ENCODE measurements around the gene RNASE13. TPM values are rescaled to one million over a fixed set of nuclear protein-coding genes. Genes with fewer than 3 reads are reported as not detected.

The RNASE13 gene
- total RNA-seq, 2 experiments from 2014 or later: not detected

GRCh38 chr14:21059842-21060613, 25.4 kb upstream of the RNASE13 start:
- no peak for DNase-seq
- Mint-ChIP-seq H3K27ac (no peak overlapping the region), H3K4me1 (peaks cover 4% of the 10 kb centered on the region), H3K9me3 (no peaks in the 10 kb centered on the region), H3K4me3 (no peak overlapping the region), H3K36me3 (ENCODE audit: low read depth) (no peaks in the 10 kb centered on the region), H3K27me3 (peaks cover 33% of the 10 kb centered on the region)
- ChIA-PET POLR2A (no interaction called here), CTCF (interaction anchor here (1.0 kb wide), 1 partner anchor 7 kb away, joined by 3 read pairs; no protein-coding TSS in a partner anchor)

DNA sequence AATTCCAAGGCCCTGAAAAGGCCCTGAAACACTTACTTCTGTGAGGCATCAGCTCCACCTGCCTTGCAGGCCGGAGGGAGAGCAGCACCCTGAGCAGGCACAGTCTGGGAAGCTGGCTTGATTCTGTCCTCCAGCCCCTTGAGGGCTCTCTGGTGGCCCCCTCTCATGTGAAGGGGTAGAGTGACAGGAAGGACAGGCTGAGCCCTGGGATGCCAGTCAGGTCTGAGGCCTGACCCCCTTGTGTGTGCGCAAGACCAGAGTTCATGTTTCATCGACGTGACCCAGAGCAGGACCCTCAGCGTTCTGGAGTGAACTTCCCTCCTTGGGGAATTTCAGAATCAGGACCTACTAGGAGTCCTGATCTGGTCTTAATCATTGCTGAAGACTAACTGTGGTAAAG, 24.3 kb upstream of the RNASE13 start:
- no peaks in the 10 kb centered on the region for H3K9me3 Mint-ChIP-seq
- no peak overlapping the region for H3K27ac Mint-ChIP-seq
- no peak for DNase-seq
- H3K4me1 Mint-ChIP-seq: peaks cover 8% of the 10 kb centered on the region
- ChIA-PET CTCF (interaction anchor here (1.0 to 3.0 kb wide), 2 partner anchors 8 to 44 kb away, joined by 3 to 10 read pairs; no protein-coding TSS in a partner anchor), POLR2A (no interaction called here)
- no peak overlapping the region for H3K4me3 Mint-ChIP-seq
- no peaks in the 10 kb centered on the region for H3K36me3 Mint-ChIP-seq (ENCODE audit: low read depth)
- peaks cover 33% of the 10 kb centered on the region for H3K27me3 Mint-ChIP-seq

GRCh38 chr14:21057803-21058675, 23.4 kb upstream of the RNASE13 start, which contains the start of gene RNASE8:
RNASE8 (plus strand) TSS chr14:21057822; CDS start chr14:21057893, 71 bp downstream.
- Mint-ChIP-seq H3K27me3 (peaks cover 26% of the 10 kb centered on the region), H3K4me3 (no peak within 1 kb of the TSS), H3K9me3 (no peaks in the 10 kb centered on the region), H3K4me1 (peaks cover 8% of the 10 kb centered on the region), H3K27ac (no peak within 1 kb of the TSS), H3K36me3 (ENCODE audit: low read depth) (no peaks in the 10 kb centered on the region)
- DNase-seq: no peak
- ChIA-PET POLR2A (no interaction called here), CTCF (interaction anchor here (3.0 kb wide), 1 partner anchor 44 kb away, joined by 10 read pairs; no protein-coding TSS in a partner anchor)

DNA sequence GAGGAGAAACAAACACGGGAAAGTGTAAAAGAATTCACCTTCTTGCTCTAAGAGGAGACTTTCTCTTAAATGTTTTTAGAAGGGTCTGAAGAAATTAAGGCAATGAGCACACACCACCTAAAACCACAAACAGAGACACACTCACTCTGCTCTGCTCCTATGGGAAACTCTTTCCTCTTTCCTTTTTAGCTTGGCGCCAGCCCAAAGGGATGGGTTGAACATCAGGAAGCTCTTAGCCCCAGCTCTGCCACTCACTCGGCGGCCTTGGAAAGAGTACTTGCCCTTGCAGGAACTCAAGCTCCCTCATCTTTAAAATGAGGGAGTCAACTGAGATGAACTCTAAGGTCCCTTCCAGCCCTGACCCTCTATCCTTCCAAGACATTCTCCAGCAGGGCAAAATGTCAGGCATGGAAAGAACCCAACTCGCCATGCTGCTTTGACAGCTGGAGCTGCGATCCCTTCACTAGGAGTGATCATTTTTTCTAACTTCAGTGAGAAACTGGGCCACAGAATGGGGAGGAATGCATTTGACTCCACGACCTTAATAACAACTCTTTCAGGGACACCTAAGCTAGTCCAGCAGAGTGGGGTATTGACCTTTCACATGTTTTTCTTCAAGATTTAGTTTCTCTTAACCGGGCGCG, 22.0 kb upstream of the RNASE13 start:
- H3K4me3 Mint-ChIP-seq: no peak overlapping the region
- DNase-seq: no peak
- ChIA-PET POLR2A (interaction anchor here (0.6 kb wide), 1 partner anchor 13 kb away, joined by 3 read pairs; no protein-coding TSS in a partner anchor), CTCF (interaction anchor here (3.0 kb wide), 1 partner anchor 42 kb away, joined by 10 read pairs; no protein-coding TSS in a partner anchor)
- H3K4me1 Mint-ChIP-seq: peaks cover 8% of the 10 kb centered on the region
- H3K27me3 Mint-ChIP-seq: peaks cover 18% of the 10 kb centered on the region
- H3K9me3 Mint-ChIP-seq: no peaks in the 10 kb centered on the region
- no peak overlapping the region for H3K27ac Mint-ChIP-seq
- H3K36me3 Mint-ChIP-seq (ENCODE audit: low read depth): no peaks in the 10 kb centered on the region

GRCh38 chr14:21055432-21056117, 21.0 kb upstream of the RNASE13 start:
- no peak for DNase-seq
- H3K27me3 Mint-ChIP-seq: peaks cover 12% of the 10 kb centered on the region
- no peaks in the 10 kb centered on the region for H3K9me3 Mint-ChIP-seq
- H3K4me1 Mint-ChIP-seq: peaks cover 8% of the 10 kb centered on the region
- H3K27ac Mint-ChIP-seq: no peak overlapping the region
- no peaks in the 10 kb centered on the region for H3K36me3 Mint-ChIP-seq (ENCODE audit: low read depth)
- ChIA-PET POLR2A (no interaction called here), CTCF (no interaction called here)
- no peak overlapping the region for H3K4me3 Mint-ChIP-seq

GRCh38 chr14:21054768-21055145, 20.1 kb upstream of the RNASE13 start:
- peaks cover 5% of the 10 kb centered on the region for H3K27me3 Mint-ChIP-seq
- CTCF ChIA-PET: no interaction called here

GRCh38 chr14:21054123-21054767, 19.6 kb upstream of the RNASE13 start:
- Mint-ChIP-seq H3K27ac (no peak overlapping the region), H3K4me3 (no peak overlapping the region), H3K9me3 (no peaks in the 10 kb centered on the region), H3K27me3 (peaks cover 4% of the 10 kb centered on the region), H3K4me1 (peaks cover 8% of the 10 kb centered on the region), H3K36me3 (ENCODE audit: low read depth) (no peaks in the 10 kb centered on the region)
- POLR2A ChIA-PET: no interaction called here
- DNase-seq: no peak
- CTCF ChIA-PET: interaction anchor here (1.4 kb wide), 1 partner anchor 14 kb away, joined by 3 read pairs; no protein-coding TSS in a partner anchor

More at GRCh38 chr14:21054768-21055145, 20.1 kb upstream of the RNASE13 start:
- H3K4me3 Mint-ChIP-seq: no peak overlapping the region
- H3K36me3 Mint-ChIP-seq (ENCODE audit: low read depth): no peaks in the 10 kb centered on the region
- no peaks in the 10 kb centered on the region for H3K9me3 Mint-ChIP-seq
- no peak overlapping the region for H3K27ac Mint-ChIP-seq
- H3K4me1 Mint-ChIP-seq: peaks cover 8% of the 10 kb centered on the region
- POLR2A ChIA-PET: no interaction called here
- DNase-seq: no peak

- POLR2A ChIA-PET: no interaction called here
- peaks cover 4% of the 10 kb centered on the region for H3K27me3 Mint-ChIP-seq
- CTCF ChIA-PET: interaction anchor here (1.4 kb wide), 1 partner anchor 13 kb away, joined by 3 read pairs; no protein-coding TSS in a partner anchor
- H3K36me3 Mint-ChIP-seq (ENCODE audit: low read depth): no peaks in the 10 kb centered on the region
- no peak overlapping the region for H3K4me3 Mint-ChIP-seq
- H3K4me1 Mint-ChIP-seq: peaks cover 8% of the 10 kb centered on the region
- no peaks in the 10 kb centered on the region for H3K9me3 Mint-ChIP-seq
- no peak for DNase-seq
- no peak overlapping the region for H3K27ac Mint-ChIP-seq
These were observed 18.8 kb upstream of the RNASE13 start for GRCh38 chr14:21053184-21054122.

DNA sequence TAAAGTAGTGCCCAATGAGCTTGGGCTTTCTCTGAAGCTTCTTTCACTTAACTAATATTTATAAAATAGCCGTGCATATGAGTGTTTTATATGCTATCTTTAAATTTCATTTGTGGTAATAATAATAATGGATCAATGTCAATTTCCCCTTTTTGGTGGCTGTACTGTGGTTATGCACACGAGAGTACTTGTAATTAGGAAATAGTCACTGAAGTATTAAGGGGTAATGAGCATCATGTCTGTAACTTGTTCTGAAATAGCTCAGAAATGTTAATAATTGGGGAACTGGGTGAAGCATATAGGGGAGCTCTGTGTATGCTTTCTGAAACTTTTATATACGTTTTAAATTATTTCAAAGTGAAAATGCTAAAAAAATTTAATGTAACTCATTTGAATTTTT, 16.0 kb upstream of the RNASE13 start:
- Mint-ChIP-seq H3K4me3 (no peak overlapping the region), H3K4me1 (peaks cover 4% of the 10 kb centered on the region), H3K27me3 (peaks cover 4% of the 10 kb centered on the region), H3K9me3 (no peaks in the 10 kb centered on the region), H3K36me3 (ENCODE audit: low read depth) (no peaks in the 10 kb centered on the region), H3K27ac (no peak overlapping the region)
- ChIA-PET CTCF (interaction anchor here (0.8 to 1.9 kb wide), 2 partner anchors 33 to 36 kb away, joined by 3 to 9 read pairs; no protein-coding TSS in a partner anchor), POLR2A (no interaction called here)
- DNase-seq: no peak

DNA sequence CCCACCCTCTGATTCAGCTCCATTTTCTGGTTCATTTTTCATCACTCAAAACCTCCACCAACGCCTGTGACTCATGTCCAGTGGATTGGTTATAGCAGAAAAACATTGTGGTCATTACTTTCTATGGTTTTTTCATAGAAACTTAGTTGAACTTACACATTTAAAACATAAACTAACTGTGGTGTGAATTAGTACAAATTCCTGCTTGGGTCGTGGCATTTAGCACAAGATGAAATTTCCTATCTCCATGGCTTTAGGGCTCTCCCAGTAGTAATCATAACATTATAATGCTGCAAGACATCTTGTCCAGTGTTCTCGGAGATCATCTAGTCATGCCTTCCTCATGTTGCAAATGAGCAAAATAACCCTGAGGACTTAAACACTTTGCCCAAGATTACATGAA, 14.7 kb upstream of the RNASE13 start:
- Mint-ChIP-seq H3K4me3 (no peak overlapping the region), H3K36me3 (ENCODE audit: low read depth) (no peaks in the 10 kb centered on the region), H3K9me3 (no peaks in the 10 kb centered on the region), H3K4me1 (peaks cover 9% of the 10 kb centered on the region), H3K27ac (no peak overlapping the region), H3K27me3 (peaks cover 12% of the 10 kb centered on the region)
- ChIA-PET POLR2A (no interaction called here), CTCF (interaction anchor here (1.4 kb wide), 1 partner anchor 31 kb away, joined by 3 read pairs; no protein-coding TSS in a partner anchor)
- DNase-seq: no peak

- ChIA-PET POLR2A (no interaction called here), CTCF (interaction anchor here (1.0 to 3.1 kb wide), 4 partner anchors 30 to 78 kb away, joined by 3 to 20 read pairs (median 3); no protein-coding TSS in a partner anchor)
- Mint-ChIP-seq H3K27me3 (peaks cover 12% of the 10 kb centered on the region), H3K4me3 (no peak overlapping the region), H3K36me3 (ENCODE audit: low read depth) (no peaks in the 10 kb centered on the region), H3K4me1 (peaks cover 7% of the 10 kb centered on the region), H3K27ac (no peak overlapping the region), H3K9me3 (no peaks in the 10 kb centered on the region)
- DNase-seq: no peak
These were observed 14.0 kb upstream of the RNASE13 start for GRCh38 chr14:21048638-21049037.
